GM18508 (cell line): ENCODE data around the gene NSG1.
"Not testable (repeated sequence)": the region's sequence is repeated elsewhere in the genome, so short reads cannot be mapped to it uniquely, and the experiment has no call there.

Source experiments
- ATAC-seq: cut with Tn5 transposase; IDR thresholded peaks from one replicate; pipeline ENCODE4 v1.9.1; 2021; ENCODE audit warnings: moderate number of reproducible peaks; ENCODE audit not compliant: insufficient read depth, unreplicated experiment

NSG1 gene

DNA sequence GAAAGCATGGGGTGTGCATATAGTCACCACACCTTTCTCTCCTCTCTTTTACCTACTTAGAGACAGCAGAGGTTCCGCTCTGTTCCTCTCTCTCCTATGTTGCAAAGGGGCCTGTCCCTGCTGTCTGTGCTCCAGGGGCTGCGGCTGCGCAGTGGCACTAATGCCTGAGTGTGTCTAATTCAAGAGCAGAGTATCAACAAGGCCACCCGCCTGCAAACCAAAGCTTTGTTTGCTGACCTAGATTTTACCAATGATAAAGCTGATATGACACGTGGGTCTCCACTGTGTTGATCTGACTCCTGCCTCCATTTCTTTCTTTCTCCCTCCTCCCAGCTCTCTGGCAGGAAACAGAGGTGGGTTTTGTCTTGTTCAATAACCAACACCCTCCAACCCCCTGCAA, 74.9 kb downstream of the NSG1 start:
- ATAC-seq = no peak

DNA sequence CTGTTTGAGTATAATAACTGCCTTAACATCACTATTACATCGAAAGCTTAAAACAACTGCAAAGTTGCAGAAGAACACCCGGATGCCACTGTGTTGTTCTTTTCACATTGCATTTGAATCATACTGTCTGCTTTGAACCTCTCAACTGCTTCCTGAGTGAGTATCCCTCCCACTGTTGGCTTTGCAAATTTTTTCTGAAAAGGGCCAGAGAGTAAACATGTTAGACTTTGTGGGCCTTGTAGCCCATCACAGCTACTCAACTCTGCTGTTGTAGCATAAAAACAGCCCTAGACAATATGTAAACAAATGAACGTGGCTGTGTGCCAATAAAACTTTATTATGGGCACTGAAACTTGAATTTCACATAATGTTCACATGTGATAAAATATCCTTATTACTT, 76.1 kb downstream of the NSG1 start:
- no peak for ATAC-seq

DNA sequence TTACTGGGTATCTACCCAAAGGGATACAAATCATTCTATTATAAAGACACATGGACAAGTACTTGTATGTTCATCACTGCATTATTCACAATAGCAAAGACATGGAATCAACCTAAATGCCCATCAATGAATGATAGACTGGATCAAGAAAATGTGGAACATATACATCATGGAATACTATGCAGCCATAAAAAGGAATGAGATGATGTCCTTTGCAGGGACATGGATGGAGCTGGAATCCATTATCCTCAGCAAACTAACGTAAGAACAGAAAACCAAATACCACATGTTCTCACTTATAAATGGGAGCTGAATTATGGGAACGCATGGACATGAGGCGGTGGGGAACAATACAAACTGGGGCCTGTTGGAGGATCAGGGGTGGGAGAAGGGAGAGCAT, 78.3 kb downstream of the NSG1 start:
- ATAC-seq = not testable (repeated sequence)
